CD4-positive, alpha-beta T cell treated with Interleukin-4 for 1 hour (primary cell): ENCODE measurements around the gene RABGAP1.

Experiments used
- DNase-seq, 2 donors: peaks; one replicate each; pipeline ENCODE4 v3.0.0-alpha.2; 2020 to 2022

Gene RABGAP1

GRCh38 chr9:123115146-123115913 is 174.5 kb downstream of the RABGAP1 start:
- DNase-seq: no peak

GRCh38 chr9:123116036-123116435 is 175.2 kb downstream of the RABGAP1 start:
- DNase-seq: no peak

- no peak for DNase-seq
Observed at GRCh38 chr9:123119566-123119965, 178.7 kb downstream of the RABGAP1 start.

- no peak for DNase-seq
Observed at GRCh38 chr9:123120131-123120530, 179.3 kb downstream of the RABGAP1 start.

GRCh38 chr9:123120953-123121352 is 180.1 kb downstream of the RABGAP1 start:
- no peak for DNase-seq

- DNase-seq: no peak
Observed at GRCh38 chr9:123121457-123121856, 180.6 kb downstream of the RABGAP1 start.

- DNase-seq: no peak
Observed at GRCh38 chr9:123127512-123128075, 186.8 kb downstream of the RABGAP1 start.

- no peak for DNase-seq
Observed at GRCh38 chr9:123128591-123128990, 187.8 kb downstream of the RABGAP1 start.

GRCh38 chr9:123129423-123129822 is 188.6 kb downstream of the RABGAP1 start:
- DNase-seq: no peak

- DNase-seq: no peak
Observed at GRCh38 chr9:123131258-123131657, 190.4 kb downstream of the RABGAP1 start.

GRCh38 chr9:123131993-123132392 is 191.2 kb downstream of the RABGAP1 start:
- no peak for DNase-seq

GRCh38 chr9:123132696-123133095 is 191.9 kb downstream of the RABGAP1 start:
- DNase-seq: no peak

- DNase-seq: no peak
Observed at GRCh38 chr9:123135430-123135829, 194.6 kb downstream of the RABGAP1 start.

- DNase-seq: no peak
Observed at GRCh38 chr9:123138163-123138562, 197.3 kb downstream of the RABGAP1 start.

GRCh38 chr9:123149067-123149466 is 208.2 kb downstream of the RABGAP1 start:
- DNase-seq: no peak

GRCh38 chr9:123150708-123151503 is 210.1 kb downstream of the RABGAP1 start:
- DNase-seq: no peak
